Measurements from ENCODE around the gene NTN4. TPM values are rescaled to one million over a fixed set of nuclear protein-coding genes. Genes with fewer than 3 reads are reported as not detected.
"Not testable (repeated sequence)": the region's sequence is repeated elsewhere in the genome, so short reads cannot be mapped to it uniquely, and the experiment has no call there.

Gene NTN4
- total and polyA plus RNA-seq, 12 donors, result 17.9 to 105 (median 64.5) TPM

- ATAC-seq, result no peak
- Histone ChIP-seq H3K4me1 (peaks cover 4 to 70% (median 34%) of the 10 kb centered on the region in 9 donors), H3K9me3 (no peaks in the 10 kb centered on the region), H3K27me3 (peaks cover 0 to 66% (median 0%) of the 10 kb centered on the region in 7 donors), H3K4me3 (peak overlapping the region in 8 of 10 donors; percentile 55 to 96 (median 90)), H3K36me3 (peaks cover 0 to 29% (median 0%) of the 10 kb centered on the region in 9 donors), H3K27ac (peak overlapping the region in 2 of 10 donors; percentile 90)
- intact Hi-C loops (cut with DNase I), result loop anchor here in 1 of 10 donors (10.0 kb wide), 1 partner anchor 114 kb away; no protein-coding TSS in a partner anchor
- DNase-seq, result no peak
- 45 to 50% methylated on average over 1 of the region's 1 CpG for WGBS, 2 donors
- no peak for TF ChIP-seq CTCF (IDR thresholded peaks at IDR 0.05)
Observed at GRCh38 chr12:95788637-95789036, 1.9 kb downstream of the NTN4 start.

GRCh38 chr12:95787274-95787818 lies 3.2 kb downstream of the NTN4 start:
- 88 to 93% methylated on average over 12 of the region's 12 CpGs for WGBS, 2 donors
- no peak for DNase-seq
- intact Hi-C loops (cut with DNase I), result loop anchor here in 1 of 10 donors (10.0 kb wide), 1 partner anchor 113 kb away; no protein-coding TSS in a partner anchor

GRCh38 chr12:95784915-95785314 lies 5.6 kb downstream of the NTN4 start:
- Histone ChIP-seq H3K4me1 (peaks cover 4 to 80% (median 47%) of the 10 kb centered on the region in 9 donors), H3K36me3 (peaks cover 0 to 51% (median 7%) of the 10 kb centered on the region in 9 donors), H3K27me3 (peaks cover 0 to 29% (median 0%) of the 10 kb centered on the region in 7 donors), H3K9me3 (no peaks in the 10 kb centered on the region), H3K4me3 (peak overlapping the region in 3 of 10 donors; percentile 2 to 14 (median 11)), H3K27ac (no peak overlapping the region)
- TF ChIP-seq CTCF (IDR thresholded peaks at IDR 0.05), result no peak
- ATAC-seq (no peak), DNase-seq (no peak)
- WGBS, 2 donors, result 41 to 60% methylated on average over 1 of the region's 1 CpG
- intact Hi-C loops (cut with DNase I), result loop anchor here in 1 of 10 donors (10.0 kb wide), 1 partner anchor 110 kb away; no protein-coding TSS in a partner anchor

More at GRCh38 chr12:95787274-95787818, 3.2 kb downstream of the NTN4 start:
- no peak for ATAC-seq
- Histone ChIP-seq H3K4me1 (peaks cover 4 to 79% (median 45%) of the 10 kb centered on the region in 9 donors), H3K4me3 (peak overlapping the region in 2 of 10 donors; percentile 2 to 11), H3K36me3 (peaks cover 0 to 39% (median 0%) of the 10 kb centered on the region in 9 donors), H3K9me3 (no peaks in the 10 kb centered on the region), H3K27ac (no peak overlapping the region), H3K27me3 (peaks cover 0 to 53% (median 0%) of the 10 kb centered on the region in 7 donors)
- TF ChIP-seq CTCF (IDR thresholded peaks at IDR 0.05), result no peak

- intact Hi-C loops (cut with DNase I), result loop anchor here in 1 of 10 donors (10.0 kb wide), 1 partner anchor 109 kb away; no protein-coding TSS in a partner anchor
- no peak overlapping the region for H3K4me3 ChIP-seq
- peaks cover 0 to 23% (median 0%) of the 10 kb centered on the region in 7 donors for H3K27me3 ChIP-seq
- ATAC-seq, result no peak
- WGBS, 2 donors, result 88 to 91% methylated on average over 4 of the region's 4 CpGs
- TF ChIP-seq CTCF (IDR thresholded peaks at IDR 0.05), result no peak
- DNase-seq, result no peak
- no peaks in the 10 kb centered on the region for H3K9me3 ChIP-seq
- H3K4me1 ChIP-seq, result peaks cover 4 to 76% (median 44%) of the 10 kb centered on the region in 9 donors
- no peak overlapping the region for H3K27ac ChIP-seq
- H3K36me3 ChIP-seq, result peaks cover 0 to 51% (median 7%) of the 10 kb centered on the region in 9 donors
Observed at GRCh38 chr12:95784286-95784685, 6.3 kb downstream of the NTN4 start.

GRCh38 chr12:95775466-95775865 lies 15.1 kb downstream of the NTN4 start:
- intact Hi-C loops (cut with DNase I); ATAC-seq; H3K4me3 ChIP-seq; H3K27ac ChIP-seq; DNase-seq; H3K27me3 ChIP-seq: not testable (repeated sequence)
- Histone ChIP-seq H3K4me1 (peaks cover 0 to 30% (median 5%) of the 10 kb centered on the region in 9 donors), H3K36me3 (peaks cover 0 to 28% (median 0%) of the 10 kb centered on the region in 9 donors), H3K9me3 (peaks cover 0 to 30% (median 5%) of the 10 kb centered on the region in 11 donors)
- 88 to 95% methylated on average over 10 of the region's 10 CpGs for WGBS, 2 donors
